ENCODE data around the gene LAMA2. TPM values are rescaled to one million over a fixed set of nuclear protein-coding genes. Genes with fewer than 3 reads are reported as not detected.

The LAMA2 gene
- total and polyA plus RNA-seq, 2 experiments from 2014 or later, result 0.91 to 6.4 TPM

GRCh38 chr6:129398764-129399163, 515.8 kb downstream of the LAMA2 start:
- ATAC-seq (no peak), DNase-seq (ENCODE audit: low spot score) (no peak)
- Histone ChIP-seq H3F3A (replicated peaks; ENCODE audit: low read depth) (no peaks in the 10 kb centered on the region), H3K36me3 (ENCODE audit: insufficient read depth) (no peaks in the 10 kb centered on the region), H3K4me1 (ENCODE audit: insufficient read depth) (no peaks in the 10 kb centered on the region), H3K27me3 (ENCODE audit: insufficient read depth) (no peaks in the 10 kb centered on the region), H4K20me1 (replicated peaks; ENCODE audit: insufficient read depth) (no peaks in the 10 kb centered on the region), H3K27ac (ENCODE audit: low read depth) (no peak overlapping the region), H3K4me3 (no peak overlapping the region), H2AFZ (no peak overlapping the region), H3K79me2 (replicated peaks; ENCODE audit: insufficient read depth) (no peaks in the 10 kb centered on the region), H3K4me2 (no peak overlapping the region), H3K9me2 (ENCODE audit: insufficient read depth) (no peaks in the 10 kb centered on the region; the same call in 1 of the 2 replicates)
- Mint-ChIP-seq H3K27ac (no peak overlapping the region), H3K27me3 (ENCODE audit: insufficient read depth, low read depth, poor library complexity) (no peaks in the 10 kb centered on the region), H3K4me1 (no peaks in the 10 kb centered on the region), H3K4me3 (no peak overlapping the region), H3K36me3 (ENCODE audit: low read depth) (no peaks in the 10 kb centered on the region), H3K9me3 (no peaks in the 10 kb centered on the region)
- TF ChIP-seq JUNB (IDR thresholded peaks at IDR 0.05; ENCODE audit: unreplicated experiment), result no peak
- TF ChIP-seq CTCF (conservative IDR thresholded peaks at IDR 0.05; ENCODE audit: low read depth in 2 of 2), result no peak
- no peak for TF ChIP-seq REST (IDR thresholded peaks at IDR 0.05; ENCODE audit: unreplicated experiment)
- no peak for TF ChIP-seq EZH2 (IDR thresholded peaks at IDR 0.05; ENCODE audit: low read depth, unreplicated experiment)
- no peak for TF ChIP-seq NANOG (IDR thresholded peaks at IDR 0.05; ENCODE audit: borderline replicate concordance)
- TF ChIP-seq ZNF114 (CRISPR knock-in tag; IDR thresholded peaks at IDR 0.05), result no peak
- TF ChIP-seq ZNF331 (CRISPR knock-in tag; IDR thresholded peaks at IDR 0.05; ENCODE audit: low read depth), result no peak
- TF ChIP-seq STAT1 (IDR thresholded peaks at IDR 0.05; ENCODE audit: unreplicated experiment), result no peak
- no peak for TF ChIP-seq ZNF462 (CRISPR knock-in tag; IDR thresholded peaks at IDR 0.05)
- no peak for TF ChIP-seq CREB1 (CRISPR knock-in tag; IDR thresholded peaks at IDR 0.05; ENCODE audit: low read depth)
- no peak for TF ChIP-seq ETS1 (IDR thresholded peaks at IDR 0.05)
- TF ChIP-seq EZH2phosphoT487 (IDR thresholded peaks at IDR 0.05; ENCODE audit: unreplicated experiment), result no peak
- TF ChIP-seq POLR2AphosphoS5 (IDR thresholded peaks at IDR 0.05; ENCODE audit: low read depth), result no peak
